GM18502 (cell line): ENCODE results near the gene MRTFA.
"Not testable (repeated sequence)": the region's sequence is repeated elsewhere in the genome, so short reads cannot be mapped to it uniquely, and the experiment has no call there.

Experiments
- ATAC-seq: cut with Tn5 transposase; IDR thresholded peaks from one replicate; pipeline ENCODE4 v1.9.1; 2021; ENCODE audit warnings: mild to moderate bottlenecking; ENCODE audit not compliant: unreplicated experiment, poor library complexity

MRTFA gene

DNA sequence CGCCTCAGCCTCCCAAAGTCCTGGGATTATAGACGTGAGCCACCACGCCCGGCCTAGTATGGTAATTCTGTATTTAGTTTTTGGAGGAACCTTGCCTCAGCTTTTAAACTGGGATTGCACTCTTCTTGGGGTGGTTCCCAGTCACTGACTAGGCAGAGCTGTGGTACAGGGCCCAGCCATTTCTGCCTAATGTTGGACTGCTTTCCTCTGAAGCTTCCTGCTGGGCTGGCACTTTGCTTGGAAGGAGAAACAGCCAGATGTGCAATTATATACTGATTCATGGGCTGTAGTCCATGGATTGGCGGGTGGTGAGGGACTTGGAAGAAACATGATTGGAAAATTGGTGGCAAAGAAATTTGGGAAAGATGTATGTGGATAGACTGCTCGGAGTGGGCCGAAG lies 25.2 kb upstream of the MRTFA start:
- ATAC-seq = no peak

DNA sequence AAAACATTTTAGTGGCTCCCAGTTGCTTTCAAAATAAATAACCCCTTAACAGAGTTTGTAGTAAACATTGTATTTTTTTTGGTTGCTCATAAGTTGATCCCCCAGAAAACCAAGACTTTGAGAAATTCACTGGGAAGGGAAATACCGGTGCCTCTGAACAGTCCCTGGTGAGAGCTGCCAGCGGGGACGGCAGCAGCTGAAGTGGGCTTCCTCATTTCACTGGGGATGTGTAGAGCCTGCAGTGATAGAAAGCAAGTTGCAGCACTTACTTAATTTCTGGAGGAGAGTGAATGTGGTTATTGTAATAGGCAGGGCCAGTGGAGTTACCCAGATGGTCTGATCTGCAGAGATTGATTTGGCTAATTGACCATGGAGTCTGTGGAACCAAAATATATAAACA lies 24.2 kb upstream of the MRTFA start:
- ATAC-seq = no peak

DNA sequence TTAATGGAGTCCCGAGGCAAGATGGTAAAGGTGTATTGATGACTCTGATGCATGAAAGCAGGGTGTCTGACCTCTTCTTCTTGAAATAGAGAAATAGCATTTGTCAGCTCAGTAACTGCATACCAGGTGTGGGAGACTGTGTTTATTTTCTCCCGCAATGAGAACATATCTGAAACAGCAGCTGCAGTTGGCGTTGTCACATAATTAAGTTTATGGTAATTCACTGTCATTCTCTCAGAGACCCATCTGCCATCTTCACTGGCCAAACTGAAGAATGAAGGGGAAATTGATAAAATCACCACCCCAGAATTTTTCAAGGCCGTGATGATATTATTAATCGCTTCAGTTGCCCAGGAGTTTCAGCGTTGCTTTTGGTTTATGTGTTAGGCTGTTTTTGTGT lies 22.6 kb upstream of the MRTFA start:
- no peak for ATAC-seq

DNA sequence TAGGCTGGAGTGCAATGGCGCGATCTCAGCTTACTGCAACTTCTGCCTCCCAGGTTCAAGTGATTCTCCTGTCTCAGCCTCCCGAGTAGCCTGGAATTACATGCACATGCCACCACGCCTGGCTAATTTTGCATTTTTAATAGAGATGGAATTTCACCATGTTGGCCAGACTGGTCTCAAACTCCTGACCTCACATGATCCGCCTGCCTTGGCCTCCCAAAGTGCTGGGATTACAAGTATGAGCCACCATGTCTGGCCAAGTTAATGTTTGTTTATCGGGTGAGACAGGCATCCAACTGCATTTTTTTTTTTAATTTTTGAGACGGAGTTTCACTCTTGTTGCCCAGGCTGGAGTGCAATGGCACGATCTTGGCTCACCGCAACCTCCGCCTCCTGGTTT lies 20.1 kb upstream of the MRTFA start:
- not testable (repeated sequence) for ATAC-seq

DNA sequence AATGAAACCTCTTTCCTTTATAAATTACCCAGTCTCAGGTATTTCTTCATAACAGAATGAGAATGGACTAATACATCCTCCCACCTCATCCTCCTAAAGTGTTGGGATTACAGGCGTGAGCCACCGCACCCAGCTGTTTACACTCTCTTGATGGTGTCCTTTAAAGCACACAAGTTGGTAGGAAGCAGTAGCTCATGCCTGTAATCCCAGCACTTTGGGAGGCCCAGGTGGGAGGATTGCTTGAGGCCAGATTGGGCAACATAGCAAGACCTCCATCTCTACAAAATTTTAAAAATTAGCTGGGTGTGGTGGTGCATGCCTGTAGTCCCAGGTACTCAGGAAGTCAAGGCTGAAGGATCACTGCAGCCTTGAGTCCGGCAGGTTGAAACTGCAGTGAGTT lies 19.4 kb upstream of the MRTFA start:
- ATAC-seq = not testable (repeated sequence)

DNA sequence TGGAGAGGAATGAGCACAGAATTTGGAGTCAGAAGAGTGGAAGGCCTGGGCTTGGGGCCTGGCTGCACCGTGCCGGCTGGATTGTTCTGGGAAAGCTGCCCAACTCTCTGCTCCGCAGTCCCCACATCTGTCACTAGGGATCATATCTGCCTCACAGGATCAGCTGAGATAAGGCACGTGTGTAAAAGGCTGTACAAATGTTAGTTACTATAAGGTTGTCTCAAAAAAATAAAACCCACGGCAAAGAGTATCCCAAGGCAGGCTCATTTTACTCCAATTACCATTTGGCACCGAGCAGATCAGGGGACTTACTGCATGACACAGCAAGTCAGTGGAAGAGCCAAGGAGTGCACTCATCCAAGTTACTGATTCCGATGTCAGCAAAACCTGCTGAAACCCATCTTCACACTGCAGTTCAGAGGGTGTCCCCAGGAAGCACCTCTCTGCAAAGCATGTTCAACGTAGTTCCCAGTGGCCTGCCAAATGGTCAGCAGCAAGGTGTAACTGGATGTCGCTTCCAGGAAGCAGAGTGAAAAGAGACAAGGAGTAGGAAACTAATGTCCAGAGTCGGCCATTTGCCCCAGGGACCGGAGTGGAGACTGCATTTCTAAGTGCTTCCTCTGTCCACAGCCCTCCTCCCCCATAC lies 18.1 kb upstream of the MRTFA start:
- no peak for ATAC-seq

DNA sequence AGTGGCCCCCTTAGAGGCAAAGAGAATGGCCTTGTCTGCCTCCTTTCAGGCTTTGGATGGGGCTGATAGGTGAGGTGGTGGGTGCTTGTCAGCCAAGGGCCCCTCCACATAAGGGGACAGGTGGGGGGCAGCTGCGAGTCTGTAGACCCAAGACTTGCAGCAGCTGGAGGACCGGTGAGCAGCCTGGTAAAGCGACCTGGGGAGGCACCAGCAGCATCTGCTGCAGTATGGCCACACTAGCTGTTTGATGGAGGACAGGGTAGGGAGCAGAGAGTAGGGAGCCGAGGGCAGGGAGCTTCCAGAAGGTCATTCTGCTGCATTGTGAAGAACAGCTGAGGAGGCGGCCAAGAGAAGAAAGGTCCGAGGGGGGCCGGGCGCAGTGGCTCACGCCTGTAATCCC lies 16.8 kb upstream of the MRTFA start:
- no peak for ATAC-seq

DNA sequence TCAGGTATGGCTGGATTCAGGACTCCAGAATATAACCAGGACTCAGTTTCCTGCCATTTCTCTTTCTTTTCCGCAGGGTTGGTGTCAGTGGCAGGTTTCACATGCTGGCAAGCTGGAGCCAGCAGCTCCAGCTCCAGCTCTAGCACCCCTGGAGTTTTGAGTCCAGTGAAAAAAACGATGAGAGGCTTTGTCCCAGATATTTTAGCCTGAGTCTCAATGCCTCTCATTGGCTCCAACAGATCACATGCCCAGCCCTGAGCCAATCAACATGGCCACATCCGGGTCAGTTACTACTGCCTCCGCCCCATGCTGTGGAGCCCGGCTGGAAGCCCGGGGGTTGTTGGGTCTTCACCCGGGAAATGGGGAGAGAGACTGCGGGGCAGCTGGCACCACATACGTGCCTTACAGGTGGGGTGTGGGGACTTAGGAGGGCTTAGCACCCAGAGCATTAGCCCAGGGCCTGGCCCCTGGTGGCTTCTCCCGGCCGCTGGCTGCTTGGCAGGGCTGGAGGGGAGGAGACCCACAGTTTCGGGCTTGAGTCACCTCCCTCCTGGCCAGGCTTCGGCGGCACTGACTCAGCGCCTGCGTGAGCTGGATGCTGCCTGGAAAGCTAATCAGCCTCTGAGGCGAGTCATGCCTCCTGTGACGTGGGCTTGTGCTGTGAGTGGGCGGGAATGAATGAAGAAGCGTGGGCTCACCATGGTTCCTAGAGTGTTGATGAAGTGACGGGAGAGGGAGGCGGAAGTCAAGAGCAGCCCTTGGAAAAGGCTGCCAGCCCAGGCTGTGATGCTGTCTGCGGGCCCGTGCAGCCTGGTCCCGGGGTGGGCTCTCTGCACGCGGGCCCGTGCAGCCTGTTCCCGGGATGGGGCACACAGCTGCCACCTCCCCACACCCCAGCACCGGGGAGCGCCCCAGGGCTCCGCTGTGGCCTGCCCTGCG lies 15.3 kb upstream of the MRTFA start:
- ATAC-seq = no peak

DNA sequence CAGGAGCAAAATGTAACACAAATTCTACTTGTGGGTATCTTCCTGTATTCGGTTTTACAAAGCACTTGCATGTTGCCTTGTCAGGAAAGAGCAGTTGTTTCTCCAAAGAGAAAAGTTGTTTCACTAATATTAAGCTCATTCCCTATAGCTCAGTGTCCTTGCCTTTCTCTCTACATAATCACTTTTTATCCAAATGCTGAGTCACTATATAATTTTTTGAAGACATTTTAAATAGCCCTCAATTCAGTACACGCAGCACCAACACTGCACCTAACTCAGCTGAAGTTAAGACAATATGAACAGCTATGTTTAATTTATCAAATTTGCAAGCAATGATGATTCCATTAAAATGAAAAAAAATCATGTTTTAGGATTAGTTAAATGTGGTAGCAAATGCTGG lies 14.5 kb upstream of the MRTFA start:
- ATAC-seq = no peak

DNA sequence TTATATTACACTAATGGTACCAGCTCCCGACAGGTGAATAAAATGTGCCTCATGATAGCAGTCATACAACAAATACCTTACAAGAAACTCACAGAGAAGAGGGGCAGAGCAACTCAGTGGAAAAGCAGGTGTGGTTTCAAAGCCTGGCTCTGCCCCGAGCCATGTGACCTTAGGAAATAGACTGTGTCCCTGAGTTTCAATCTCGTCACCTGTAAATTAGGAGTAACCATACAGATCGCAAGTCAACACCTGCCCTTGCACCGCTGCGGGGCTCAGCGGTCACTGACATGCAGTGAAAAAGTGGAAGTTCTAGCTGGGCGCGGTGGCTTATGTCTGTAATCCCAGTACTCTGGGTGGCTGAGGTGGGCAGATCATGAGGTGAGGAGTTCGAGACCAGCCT lies 11.9 kb upstream of the MRTFA start:
- no peak for ATAC-seq

DNA sequence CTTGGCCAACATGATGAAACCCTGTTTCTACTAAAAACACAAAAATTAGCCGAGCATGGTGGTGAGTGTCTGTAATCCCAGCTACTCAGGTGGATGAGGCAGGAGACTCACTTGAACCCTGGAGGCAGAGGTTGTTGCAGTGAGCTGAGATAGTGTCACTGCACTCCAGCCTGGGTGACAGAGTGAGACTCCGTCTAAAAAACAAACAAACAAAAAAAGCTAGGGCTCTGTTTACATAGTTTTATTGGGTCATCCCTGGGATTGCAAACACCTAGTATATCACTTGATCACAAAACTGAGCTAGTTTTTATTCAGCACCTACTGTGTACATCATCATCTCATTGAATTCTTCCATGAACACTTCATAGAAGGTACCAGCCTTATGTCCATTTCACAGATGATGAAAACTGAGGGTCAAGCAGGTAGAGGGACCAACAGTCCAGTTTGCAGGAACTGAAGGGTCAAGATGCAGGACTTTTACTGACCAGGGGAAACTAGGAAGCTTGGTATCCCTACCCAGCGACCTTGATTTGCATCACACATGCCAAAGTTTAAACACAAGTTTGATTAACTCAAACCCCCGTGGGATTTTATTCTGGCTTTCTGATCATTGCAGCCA lies 9.2 kb upstream of the MRTFA start:
- no peak for ATAC-seq

DNA sequence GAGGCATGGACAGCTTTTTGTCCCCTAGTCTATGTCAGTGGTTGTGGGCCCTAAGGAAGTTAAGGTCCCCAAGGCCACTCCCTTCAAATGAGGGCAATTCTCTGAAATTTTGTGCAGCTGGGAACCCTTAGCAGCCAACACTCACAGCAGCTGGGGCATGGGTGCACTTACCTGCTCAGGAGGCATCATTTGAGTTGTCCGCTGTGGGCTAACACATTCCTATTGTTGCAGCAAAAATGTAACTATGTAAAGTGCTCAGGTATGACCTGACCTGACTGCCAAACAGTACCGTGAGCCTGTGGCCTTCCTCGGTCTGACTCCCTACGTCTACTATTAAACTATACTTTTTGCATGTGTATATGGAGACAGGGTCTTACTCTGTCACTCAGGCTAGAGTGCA lies 5.8 kb upstream of the MRTFA start:
- ATAC-seq = no peak

DNA sequence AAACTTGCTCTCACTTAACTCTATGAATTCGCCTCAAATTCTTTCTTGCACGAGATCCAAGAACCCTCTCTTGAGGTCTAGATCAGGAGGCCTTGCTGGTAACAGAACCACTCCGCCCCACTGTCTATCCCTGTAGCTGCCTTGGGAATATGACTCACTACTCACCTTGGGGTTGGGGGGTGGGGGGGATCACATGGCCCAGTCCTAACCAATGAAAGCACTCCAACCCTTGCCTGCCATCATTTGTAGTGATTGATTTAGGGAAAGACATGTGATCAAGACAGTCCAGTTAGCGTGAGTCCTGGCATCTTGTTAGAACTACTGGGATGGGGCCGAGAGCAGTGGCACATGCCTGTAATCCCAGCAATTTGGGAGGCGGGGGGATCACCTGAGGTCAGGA lies 4.8 kb upstream of the MRTFA start:
- ATAC-seq = no peak

DNA sequence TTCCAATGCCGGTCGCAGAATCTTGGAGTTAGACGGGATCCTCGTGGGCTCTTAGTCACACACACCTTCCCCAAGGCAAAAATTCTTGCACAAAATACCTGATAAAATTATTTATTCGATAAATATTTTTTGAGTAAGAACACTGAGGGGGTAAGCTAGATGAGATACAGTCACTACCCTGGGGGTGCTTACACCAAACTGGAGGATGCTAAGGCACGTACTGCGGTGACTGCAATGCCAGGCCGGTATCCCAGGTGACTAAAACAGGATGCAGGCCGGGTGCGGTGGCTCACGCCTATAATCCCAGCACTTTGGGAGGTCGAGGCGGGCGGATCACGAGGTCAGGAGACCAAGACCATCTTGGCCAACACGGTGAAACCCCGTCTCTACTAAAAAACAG lies 1.7 kb upstream of the MRTFA start:
- ATAC-seq = no peak

DNA sequence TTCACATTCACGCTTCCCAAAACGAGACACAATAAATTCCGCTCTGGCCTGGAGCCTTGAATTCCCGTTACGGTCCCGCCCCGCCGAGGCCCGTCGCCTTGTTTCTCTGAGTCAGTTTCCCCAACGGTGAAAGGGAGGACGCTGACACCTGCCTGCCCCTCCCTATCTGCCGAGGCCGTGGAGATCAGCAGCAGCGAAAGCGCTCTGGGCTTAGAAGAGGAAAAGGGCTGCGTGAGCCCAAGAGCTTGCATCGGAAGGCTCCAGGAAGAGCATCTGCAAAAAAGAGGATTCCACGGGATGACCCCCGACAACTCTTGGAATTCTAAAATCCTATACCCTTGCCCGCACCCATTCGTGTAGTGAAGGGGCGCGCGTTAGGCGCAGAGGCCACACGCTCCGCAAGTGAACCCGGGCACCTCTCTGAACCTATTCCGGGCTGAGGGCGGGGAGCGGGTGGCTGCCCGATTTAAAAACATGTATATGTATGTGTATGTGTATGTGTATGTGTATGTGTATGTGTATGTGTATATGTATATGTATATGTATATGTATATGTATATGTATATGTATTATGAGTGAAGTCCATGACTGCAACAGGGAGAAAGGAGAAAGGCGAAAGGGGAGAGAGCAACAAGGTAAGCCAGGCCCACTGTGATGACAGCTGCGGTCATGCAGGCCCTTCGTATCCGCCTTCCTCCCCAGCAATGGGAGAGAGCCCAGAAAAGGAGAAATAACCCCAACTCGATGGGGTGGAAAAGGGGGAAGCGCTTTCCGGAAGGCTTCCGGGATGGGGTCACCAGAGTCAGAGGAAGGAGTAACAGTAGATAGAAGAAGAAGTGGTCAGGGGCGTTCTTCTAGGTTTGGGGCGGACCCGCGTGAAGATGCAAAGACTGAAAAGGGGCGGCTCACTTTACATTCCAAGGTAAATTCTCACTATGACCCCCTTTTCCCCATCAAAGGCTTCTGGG lies 948 bp upstream of the MRTFA start:
- peak; percentile 11 for ATAC-seq

DNA sequence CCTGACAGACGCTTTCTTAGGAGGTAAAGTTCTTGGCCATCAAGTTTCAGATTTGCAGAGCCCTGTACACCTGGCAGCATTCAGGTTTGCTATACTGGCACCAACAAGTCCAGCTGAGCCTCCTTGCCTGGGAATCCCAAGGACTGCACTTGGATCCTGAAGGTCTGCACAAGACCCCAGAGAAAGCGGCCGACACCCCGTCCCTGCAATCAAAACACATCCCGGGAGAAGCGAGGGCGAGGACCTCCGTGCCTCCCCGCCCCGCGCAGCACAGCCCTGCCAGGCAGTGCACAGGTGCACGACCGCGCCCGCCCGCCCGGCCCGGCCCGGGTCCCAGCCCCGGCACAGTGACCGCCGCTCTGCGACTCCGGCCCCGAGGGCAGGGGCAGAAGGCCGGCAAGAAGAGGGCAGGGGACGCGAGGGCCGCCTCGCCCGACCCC lies 559 bp downstream of the MRTFA start:
- ATAC-seq = peak; percentile 21

DNA sequence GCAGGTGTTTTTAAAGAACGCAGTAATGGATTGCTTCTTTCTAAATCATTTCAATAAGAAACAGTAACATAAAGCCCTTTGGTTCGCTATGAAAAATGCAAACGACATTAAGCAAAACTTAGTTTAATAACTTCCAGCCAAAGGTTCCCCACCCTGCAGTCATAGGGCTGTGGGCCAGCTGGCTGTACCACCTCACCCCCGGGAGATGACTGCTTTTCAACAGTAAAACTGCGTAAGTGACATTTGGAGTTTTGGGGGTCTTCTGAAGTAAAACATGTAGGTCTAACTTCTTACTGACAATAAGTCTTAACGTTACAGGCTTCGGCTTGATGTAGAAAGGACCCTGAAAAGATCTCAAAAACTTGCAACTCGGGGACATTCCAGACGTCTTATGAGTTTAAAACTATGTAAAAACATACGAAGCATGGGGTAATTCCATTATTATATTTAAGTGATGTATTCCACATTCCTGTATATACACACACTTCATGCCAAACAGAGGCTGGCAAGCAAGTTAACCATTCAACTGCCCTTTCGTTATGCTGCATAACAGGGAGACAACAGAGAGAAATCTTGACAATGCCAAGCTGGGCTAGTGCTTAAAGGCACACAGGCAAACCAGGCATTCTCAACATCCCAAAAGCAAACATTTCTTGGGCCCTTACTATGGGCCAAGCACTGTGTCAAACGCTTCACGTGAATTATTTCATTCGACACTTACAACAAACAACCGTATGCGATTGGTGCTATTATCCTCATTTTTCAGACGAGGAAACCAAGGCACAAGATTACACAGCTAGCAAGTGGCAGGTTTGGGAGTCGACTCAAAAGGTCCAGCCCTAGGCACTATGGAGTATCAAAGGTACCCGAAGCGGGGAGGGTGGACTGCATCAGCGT lies 1.2 kb downstream of the MRTFA start:
- no peak for ATAC-seq

DNA sequence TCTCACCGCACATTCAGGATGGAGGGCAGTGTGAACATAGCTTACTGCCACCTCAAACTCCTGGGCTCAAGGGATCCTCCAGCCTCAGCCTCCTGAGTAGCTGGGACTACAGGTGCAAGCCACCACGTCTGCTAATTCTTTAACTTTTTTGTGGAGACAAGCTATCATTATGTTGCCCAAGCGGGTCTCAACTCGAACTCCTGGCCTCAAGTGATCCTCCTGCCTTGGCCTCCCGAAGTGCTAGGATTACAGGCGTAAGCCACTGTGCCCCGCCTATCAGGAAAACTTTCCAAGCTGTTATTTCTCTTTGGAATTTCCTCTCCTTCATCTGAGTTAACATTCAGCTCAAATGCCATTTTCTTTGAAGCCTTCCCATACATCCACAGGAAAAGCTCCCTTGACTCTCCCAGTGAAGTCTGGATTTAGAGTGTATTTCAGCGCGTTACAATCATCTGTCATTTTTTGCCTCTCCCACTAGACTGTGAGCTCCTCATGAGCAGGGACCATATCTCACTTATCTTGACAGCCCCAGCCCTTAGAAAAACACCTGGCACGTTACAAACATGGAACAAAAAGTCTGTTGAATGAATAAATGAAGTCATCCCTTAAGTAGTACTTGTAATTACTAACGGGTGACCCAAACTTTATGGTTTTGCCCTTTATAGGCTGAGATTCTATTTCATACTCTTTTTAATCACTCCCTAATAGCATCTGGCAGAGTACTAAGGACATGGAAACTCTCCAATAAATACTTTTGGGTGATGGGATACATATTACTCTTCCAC lies 2.2 kb downstream of the MRTFA start:
- ATAC-seq = no peak
